Measurements from ENCODE around the gene RASGEF1C.

DNA sequence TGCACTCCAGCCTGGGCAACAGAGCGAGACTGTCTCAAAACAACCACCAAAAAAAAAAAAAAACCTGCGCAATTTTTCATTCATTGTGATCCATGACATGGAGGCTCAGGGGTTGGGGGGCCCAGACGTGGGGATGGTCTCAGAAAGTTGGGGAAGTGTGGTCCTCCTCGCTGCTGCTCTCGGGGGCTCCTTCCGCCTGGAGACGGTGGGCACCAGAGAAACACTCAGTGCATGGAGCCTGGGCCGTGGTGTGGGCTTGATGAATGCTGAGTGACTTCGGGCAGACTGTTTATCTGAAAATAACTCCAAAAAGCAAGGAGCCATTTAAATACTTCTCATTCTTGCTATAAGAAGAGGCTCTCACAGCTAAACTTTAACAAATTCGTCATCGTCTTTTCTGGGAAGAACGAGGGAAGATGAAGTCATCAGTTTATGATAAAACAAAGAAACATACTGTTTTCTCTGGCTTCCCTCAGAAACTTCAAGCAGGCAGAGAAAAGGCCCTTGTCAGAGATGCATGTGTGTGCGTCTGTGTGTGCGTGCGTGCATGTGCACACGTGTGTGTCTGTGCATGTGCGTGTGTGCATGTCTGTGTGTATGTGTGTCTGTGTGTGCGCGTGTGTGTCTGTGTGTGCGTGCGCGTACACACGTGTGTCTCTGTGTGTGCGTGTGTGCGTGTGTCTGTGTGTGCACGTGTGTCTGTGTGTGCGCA lies 35.0 kb downstream of the RASGEF1C start:
- TF ChIP-seq POLR2A (IDR thresholded peaks at IDR 0.05) = no peak
- TF ChIP-seq CTCF (IDR thresholded peaks at IDR 0.05) = no peak

Measured in lower leg skin (tissue), 3 donors.